ENCODE measurements around the gene MAGI2.

DNA sequence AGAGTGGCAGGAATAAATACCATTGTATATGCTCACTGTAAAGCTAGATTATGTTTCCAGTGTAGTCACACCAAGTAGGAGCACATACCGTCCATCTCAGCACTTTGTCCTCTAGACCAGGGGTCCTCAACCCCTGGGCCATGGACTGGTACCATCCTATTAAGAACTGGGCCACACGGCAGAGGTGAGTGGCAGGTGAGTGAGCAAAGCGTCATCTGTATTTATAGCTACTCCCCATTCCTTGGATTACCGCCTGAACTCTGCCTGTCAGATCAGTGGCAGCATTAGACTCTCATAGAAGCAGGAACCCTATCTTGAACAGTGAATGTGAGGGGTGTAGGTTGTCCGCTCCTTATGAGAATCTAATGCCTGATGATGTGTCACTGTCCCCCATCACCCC, 735.3 kb downstream of the MAGI2 start:
- TF ChIP-seq, protein P1, sequence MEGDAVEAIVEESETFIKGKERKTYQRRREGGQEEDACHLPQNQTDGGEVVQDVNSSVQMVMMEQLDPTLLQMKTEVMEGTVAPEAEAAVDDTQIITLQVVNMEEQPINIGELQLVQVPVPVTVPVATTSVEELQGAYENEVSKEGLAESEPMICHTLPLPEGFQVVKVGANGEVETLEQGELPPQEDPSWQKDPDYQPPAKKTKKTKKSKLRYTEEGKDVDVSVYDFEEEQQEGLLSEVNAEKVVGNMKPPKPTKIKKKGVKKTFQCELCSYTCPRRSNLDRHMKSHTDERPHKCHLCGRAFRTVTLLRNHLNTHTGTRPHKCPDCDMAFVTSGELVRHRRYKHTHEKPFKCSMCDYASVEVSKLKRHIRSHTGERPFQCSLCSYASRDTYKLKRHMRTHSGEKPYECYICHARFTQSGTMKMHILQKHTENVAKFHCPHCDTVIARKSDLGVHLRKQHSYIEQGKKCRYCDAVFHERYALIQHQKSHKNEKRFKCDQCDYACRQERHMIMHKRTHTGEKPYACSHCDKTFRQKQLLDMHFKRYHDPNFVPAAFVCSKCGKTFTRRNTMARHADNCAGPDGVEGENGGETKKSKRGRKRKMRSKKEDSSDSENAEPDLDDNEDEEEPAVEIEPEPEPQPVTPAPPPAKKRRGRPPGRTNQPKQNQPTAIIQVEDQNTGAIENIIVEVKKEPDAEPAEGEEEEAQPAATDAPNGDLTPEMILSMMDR (conservative IDR thresholded peaks at IDR 0.05 in 1 of 2, IDR thresholded peaks at IDR 0.05 in 1 of 2; ENCODE audit: extremely low read depth in 1 of 2, insufficient read depth in 1 of 2, low read depth in 1 of 2, low read length in 2 of 2) = no peak
- TF ChIP-seq EZH2 (IDR thresholded peaks at IDR 0.05; ENCODE audit: borderline replicate concordance, low read length) = no peak
